GM08714 (cell line): ENCODE results near the gene SLX9.

Experiments
- H3K4me3 ChIP-seq: fragments of 200-500 bp; sonication (Bioruptor generic); 2 replicates; pipeline ENCODE4 v1.5.1; 2014; ENCODE audit warnings: mild to moderate bottlenecking, low read length, inconsistent platforms
- ZNF274 ChIP-seq: IDR thresholded peaks from 2 replicates; pipeline ENCODE4 v1.6.1; 2012; ENCODE audit warnings: mild to moderate bottlenecking, low read depth, low read length

The SLX9 gene

GRCh38 chr21:44957047-44957831 lies 17.4 kb downstream of the SLX9 start:
- no peak for TF ChIP-seq ZNF274
- no peak overlapping the region for H3K4me3 ChIP-seq

GRCh38 chr21:44957901-44958451 lies 18.1 kb downstream of the SLX9 start:
- TF ChIP-seq ZNF274 = no peak
- H3K4me3 ChIP-seq = no peak overlapping the region

GRCh38 chr21:44958471-44959191 lies 18.8 kb downstream of the SLX9 start:
- no peak for TF ChIP-seq ZNF274
- H3K4me3 ChIP-seq = no peak overlapping the region

GRCh38 chr21:44959376-44960091 lies 19.7 kb downstream of the SLX9 start:
- no peak for TF ChIP-seq ZNF274
- H3K4me3 ChIP-seq = no peak overlapping the region

- no peak for TF ChIP-seq ZNF274
- H3K4me3 ChIP-seq = no peak overlapping the region
These were observed 20.6 kb downstream of the SLX9 start for GRCh38 chr21:44960141-44961092.

GRCh38 chr21:44962403-44962966 lies 22.7 kb downstream of the SLX9 start:
- no peak for TF ChIP-seq ZNF274
- no peak overlapping the region for H3K4me3 ChIP-seq

GRCh38 chr21:44964381-44964780 lies 24.6 kb downstream of the SLX9 start:
- TF ChIP-seq ZNF274 = no peak
- no peak overlapping the region for H3K4me3 ChIP-seq

- TF ChIP-seq ZNF274 = no peak
These were observed 25.6 kb downstream of the SLX9 start for GRCh38 chr21:44965251-44966022.

GRCh38 chr21:44966135-44967081 lies 26.6 kb downstream of the SLX9 start:
- TF ChIP-seq ZNF274 = no peak
- H3K4me3 ChIP-seq = no peak overlapping the region

More at GRCh38 chr21:44965251-44966022, 25.6 kb downstream of the SLX9 start:
- H3K4me3 ChIP-seq = no peak overlapping the region

- H3K4me3 ChIP-seq = no peak overlapping the region
- TF ChIP-seq ZNF274 = no peak
These were observed 27.5 kb downstream of the SLX9 start for GRCh38 chr21:44967082-44968047.
